Left ventricle myocardium superior (tissue), 1 donor: ENCODE data around the gene TAF4. TPM values are rescaled to one million over a fixed set of nuclear protein-coding genes. Genes with fewer than 3 reads are reported as not detected.
"Not testable (repeated sequence)": the region's sequence is repeated elsewhere in the genome, so short reads cannot be mapped to it uniquely, and the experiment has no call there.

Source experiments
- ATAC-seq: fragments of 200-7000 bp; cut with Tn5 transposase; one replicate; pipeline ENCODE4 v1.9.1; 2020; ENCODE audit warnings: mild to moderate bottlenecking, moderate library complexity
- DNase-seq: peaks from one replicate; pipeline ENCODE4 v3.0.0-alpha.2; 2020
- intact Hi-C: fragments of 100-400 bp; cut with micrococcal nuclease; formaldehyde crosslinking; loops from one replicate; pipeline ENCODE4 v1.11.0; 2022
- long read RNA-seq: library from polyadenylated mRNA; unstranded; transcript quantifications from one replicate; pipeline ENCODE4 v2.0.0, GENCODE V29; 2021
- total RNA-seq: library from RNA; stranded (reverse); fragmentation: NEBNext Ultra II Directional; extraction: Animal tissue kit (Norgen Biotek cat#: 25700); gene quantifications from one replicate; pipeline ENCODE4 v1.2.1, GENCODE V29; 2021
- donor health status: DM: no; HTN: yes; CAD: no; lungs with severe emphysema.

The TAF4 gene
- total RNA-seq = 11.2 TPM
- long read RNA-seq, full-length matches to known transcripts = 2 of 5 reads
- long read RNA-seq, partial matches to known transcripts = 3 of 5 reads
- long read RNA-seq, other reads (novel, unspliced or antisense) = 0 of 5 reads

DNA sequence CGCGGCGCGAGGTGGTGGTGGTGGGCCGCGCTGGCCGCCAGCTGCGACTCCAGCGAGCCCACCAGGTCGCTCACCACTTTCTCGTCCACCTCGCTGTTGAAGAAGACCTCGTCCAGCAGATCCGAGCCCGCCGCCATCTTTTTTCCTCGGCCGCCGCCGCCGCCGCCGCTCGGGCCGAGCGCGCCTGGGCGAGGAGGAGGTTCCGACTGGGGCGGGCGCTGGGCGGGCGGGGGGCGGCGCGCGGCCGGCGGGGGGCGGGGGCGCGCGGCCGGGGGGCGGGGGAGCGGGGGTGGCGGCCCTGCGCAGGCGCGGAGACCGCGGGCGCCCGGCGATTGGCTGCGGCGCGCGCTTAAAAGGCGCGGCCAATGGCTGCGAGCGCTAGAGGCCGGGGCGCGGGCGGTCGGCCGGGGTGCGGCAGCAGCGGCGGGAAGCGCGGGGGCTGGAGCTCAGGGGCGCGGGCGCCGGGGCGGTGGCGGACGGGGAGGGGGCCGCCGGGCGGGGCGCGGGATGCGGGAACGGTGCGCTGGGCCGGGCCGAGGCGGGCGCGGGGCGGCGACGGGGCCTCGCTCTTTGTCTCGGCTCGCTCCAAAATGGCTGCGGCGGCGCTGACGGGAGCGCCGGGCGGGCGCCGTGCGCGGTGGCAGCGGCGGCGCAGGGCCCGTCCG is at the start of gene TAF4:
TSS of gene TAF4 (minus strand) at position 208 of the 665 bp plus-strand sequence. CDS start at position 137, 71 bp downstream.
- ATAC-seq = peak; percentile 65
- DNase-seq = peak; percentile 87
- intact Hi-C loops = loop anchor here (10.0 kb wide), 1 partner anchor 59 kb away; the partner anchor contains the start of gene LSM14B

DNA sequence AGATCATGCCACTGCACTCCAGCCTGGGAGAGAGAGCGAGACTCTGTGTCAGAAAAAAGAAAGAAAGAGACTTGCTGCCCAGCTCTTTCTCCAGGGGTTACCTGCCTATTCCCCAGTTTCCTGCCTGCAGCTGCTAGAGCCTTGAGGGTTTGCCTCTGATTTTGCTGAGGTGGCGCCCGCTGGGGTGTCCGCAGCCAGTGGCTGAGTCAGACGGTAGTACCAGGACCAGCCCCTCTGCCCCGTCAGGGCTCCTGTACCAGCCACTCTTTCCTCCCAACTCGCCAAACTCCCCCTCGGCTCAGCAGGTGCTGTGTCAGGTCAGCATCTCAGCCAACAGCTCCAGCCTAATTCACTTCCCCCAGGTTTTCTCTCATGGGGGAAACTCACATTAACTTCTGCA is 49.2 kb upstream of the TAF4 start:
- DNase-seq (no peak), ATAC-seq (no peak)
- intact Hi-C loops = no loop called here

DNA sequence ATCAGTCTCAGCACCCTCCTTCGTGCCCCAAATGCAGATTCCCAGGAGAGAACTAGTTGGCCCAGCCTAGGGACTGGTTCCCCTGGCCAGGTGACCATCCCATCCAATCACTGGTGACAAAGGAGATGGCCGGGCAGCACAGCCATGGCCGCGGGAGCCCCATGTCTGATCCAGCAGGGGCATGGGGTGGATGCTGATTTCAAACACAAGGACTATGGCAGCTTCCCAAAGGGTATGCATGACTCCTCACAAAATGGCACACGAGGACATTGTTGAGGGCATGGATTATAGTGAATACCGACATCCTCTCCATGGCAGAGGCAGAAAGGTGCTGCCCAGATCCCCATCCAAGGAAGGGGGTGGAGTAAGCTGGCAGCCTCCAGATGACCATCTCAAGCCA is 46.7 kb upstream of the TAF4 start:
- no peak for DNase-seq
- ATAC-seq = no peak
- intact Hi-C loops = no loop called here

DNA sequence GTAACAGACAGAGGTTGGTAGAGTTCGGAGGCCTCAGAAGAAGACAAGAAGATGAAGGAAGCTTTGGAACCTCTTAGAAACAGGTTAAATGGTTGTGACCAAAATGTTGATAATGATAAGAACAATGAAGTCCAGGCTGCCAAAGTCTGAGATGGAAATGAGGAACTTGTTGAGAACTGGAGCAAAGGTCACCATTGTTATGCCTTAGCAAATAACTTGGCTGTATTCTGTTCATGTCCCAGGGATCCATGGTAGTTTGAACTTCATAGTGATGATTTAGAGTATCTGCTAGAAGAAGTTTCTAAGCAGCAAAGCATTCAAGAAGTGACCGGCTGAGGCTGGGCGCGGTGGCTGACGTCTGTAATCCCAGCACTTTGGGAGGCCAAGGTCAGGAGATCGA is 45.5 kb upstream of the TAF4 start:
- ATAC-seq (no peak), DNase-seq (no peak)
- intact Hi-C loops = no loop called here

DNA sequence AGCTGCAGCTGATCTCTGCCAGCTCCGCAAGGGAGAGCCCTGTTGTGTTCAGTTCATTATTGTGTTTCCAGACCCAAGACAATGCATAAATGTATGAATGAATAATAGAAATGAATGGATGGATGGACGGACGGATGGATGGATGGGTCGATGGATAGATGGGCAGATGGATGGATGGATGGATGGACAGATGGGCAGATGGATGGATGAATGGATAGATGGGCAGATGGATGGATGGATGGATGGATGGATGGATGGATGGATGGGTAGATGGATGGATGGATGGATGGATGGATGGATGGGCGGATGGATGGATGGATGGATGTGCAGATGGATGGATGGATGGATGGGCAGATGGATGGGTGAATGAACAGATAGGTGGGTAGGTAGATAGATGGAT is 39.9 kb upstream of the TAF4 start:
- intact Hi-C loops = no loop called here
- DNase-seq (no peak), ATAC-seq (no peak)

DNA sequence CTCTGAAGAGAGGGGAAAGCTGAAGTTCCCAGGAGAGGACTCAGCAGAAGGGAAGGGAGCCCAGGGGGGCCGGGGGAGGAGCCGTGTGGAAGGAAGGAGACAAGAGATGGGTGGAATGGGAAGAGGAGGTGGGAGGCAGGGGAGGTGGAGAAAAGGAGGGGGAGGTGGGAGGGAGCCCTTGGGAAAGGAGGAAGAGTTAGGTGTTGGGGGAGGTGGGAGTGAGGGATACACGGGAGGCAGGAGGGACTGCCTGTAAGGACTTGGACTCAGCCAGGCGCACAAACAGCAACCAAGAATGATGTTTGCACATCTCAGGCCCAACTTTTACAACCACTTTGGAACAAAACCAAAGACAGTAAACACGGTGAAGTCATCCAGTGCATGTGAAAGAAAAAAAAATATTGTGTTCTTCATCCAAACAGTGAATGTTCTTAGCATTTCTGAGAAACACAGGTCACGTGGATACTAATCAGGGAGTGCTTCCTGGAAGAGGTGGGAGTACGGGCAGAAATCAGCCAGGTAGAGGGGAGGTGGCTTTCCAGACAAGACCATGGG is 39.2 kb upstream of the TAF4 start:
- no peak for ATAC-seq

DNA sequence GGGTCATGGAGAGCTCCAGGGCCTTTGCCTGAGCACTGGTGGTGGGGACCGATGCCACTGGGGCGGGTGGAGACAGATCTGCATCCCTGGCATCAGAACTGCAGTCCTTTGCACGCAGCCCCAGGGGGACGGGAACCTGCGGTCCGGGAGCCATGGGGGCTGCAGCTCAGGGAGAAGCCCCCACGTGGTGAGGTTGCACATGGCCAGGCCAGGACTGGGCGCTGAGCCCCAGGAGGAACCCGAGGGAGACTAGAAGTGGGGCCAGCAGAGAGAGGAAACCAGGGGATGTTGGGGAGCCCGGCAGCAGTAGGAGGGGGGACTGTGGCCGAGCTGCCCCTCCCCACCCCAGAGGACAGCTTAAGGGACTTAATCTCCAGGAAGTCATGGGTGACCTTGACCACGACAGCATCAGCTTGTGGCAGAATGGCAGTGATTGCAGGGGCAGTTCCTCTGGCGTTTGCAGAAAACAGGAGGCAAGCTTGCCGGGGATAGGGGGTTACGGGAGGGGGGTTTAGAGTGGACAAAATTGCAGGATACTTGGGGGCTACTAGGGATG is 38.6 kb upstream of the TAF4 start:
- ATAC-seq (no peak), DNase-seq (no peak)
- intact Hi-C loops = no loop called here

More for the DNA sequence above, 39.2 kb upstream of the TAF4 start:
- DNase-seq = no peak
- intact Hi-C loops = no loop called here

- DNase-seq (no peak), ATAC-seq (no peak)
- intact Hi-C loops = no loop called here
Observed at GRCh38 chr20:62103508-62104233, 38.0 kb upstream of the TAF4 start.

DNA sequence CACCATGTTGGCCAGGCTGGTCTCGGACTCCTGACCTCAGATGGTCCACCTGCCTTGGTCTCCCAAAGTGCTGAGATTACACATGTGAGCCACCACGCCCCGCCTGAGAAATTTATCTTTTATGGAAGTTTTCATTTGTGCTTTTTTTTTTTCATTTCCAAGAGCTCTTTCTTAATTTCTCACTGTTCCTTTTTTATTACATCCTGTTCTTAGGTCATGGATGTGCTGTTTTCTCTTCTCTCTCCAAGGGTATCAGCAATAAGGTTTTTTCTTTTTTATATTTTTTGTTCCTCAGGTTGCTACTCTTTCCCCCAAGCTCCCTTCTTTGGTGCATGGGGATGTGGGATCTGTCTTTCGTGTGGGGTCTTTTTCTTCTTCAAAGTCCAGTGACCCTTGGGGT is 35.4 kb upstream of the TAF4 start:
- no peak for ATAC-seq
- intact Hi-C loops = no loop called here
- DNase-seq = no peak

DNA sequence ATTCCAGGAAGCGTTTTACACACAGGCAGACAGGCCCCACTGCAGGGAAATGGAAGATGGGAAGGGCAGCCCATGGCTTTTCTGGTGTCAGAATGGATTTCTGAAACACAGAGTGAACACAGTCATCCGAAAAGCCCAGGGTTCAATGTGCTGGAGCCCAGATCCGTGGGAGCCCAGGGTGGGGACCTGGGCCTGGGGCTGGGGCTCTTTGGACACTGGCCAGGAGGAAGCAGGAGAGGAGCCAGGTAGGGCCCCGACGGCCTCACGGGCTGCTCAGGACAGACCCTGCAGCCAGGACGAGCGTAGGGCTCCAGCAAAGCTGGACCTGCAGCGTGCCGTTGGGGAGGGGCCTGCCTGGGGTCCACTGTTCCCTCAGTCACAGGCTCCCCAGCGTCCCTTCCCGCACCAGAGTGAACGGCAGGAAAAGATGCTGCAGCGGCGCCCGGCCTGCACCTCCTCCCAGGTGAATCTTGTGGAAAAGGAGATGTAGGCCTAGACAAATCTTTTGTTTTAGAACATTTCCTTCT is 32.3 kb upstream of the TAF4 start:
- intact Hi-C loops = no loop called here
- DNase-seq = no peak
- ATAC-seq = no peak

GRCh38 chr20:62096421-62097380 is 31.0 kb upstream of the TAF4 start:
- ATAC-seq (no peak), DNase-seq (no peak)
- intact Hi-C loops = no loop called here

- ATAC-seq (no peak), DNase-seq (no peak)
- intact Hi-C loops = no loop called here
Observed at GRCh38 chr20:62089393-62089792, 23.7 kb upstream of the TAF4 start.

- ATAC-seq = no peak
- DNase-seq = no peak
- intact Hi-C loops = no loop called here
Observed at GRCh38 chr20:62088258-62089127, 22.8 kb upstream of the TAF4 start.

DNA sequence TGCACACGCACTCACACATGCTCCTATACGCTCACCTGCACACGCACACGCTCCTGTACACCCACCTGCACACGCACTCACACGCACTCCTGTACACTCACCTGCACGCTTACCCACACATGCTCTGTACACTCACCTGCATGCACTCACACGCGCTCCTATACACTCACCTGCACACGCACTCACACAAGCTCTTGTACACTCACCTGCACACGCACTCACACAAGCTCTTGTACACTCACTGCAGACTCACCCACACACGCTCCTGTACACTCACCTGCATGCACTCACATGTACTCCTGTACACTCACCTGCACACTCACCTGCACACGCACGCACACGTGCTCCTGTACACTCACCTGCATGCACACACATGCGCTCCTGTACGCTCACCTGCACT is 22.0 kb upstream of the TAF4 start:
- ATAC-seq (no peak), DNase-seq (no peak)
- intact Hi-C loops = no loop called here

- intact Hi-C loops = no loop called here
- ATAC-seq (no peak), DNase-seq (no peak)
Observed at GRCh38 chr20:62087227-62087626, 21.5 kb upstream of the TAF4 start.

- intact Hi-C loops = no loop called here
- DNase-seq (no peak), ATAC-seq (no peak)
Observed at GRCh38 chr20:62085206-62085605, 19.5 kb upstream of the TAF4 start.

DNA sequence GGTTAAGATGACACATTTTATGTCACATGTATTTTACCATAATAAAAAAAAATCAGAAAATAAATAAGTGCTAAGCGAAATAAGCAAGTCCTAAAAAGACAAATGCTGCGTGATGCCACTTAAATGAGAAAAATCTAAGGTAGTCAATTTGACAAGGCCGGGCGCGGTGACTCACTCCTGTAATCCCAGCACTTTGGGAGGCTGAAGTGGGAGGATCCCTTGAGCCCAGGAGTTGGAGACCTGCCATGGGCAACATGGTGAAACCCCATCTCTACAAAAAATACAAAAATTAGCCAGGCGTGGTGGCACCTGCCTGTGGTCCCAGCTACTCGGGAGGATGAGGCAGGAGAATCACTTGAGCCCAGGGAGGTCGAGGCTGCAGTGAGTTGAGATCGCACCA is 18.5 kb upstream of the TAF4 start:
- intact Hi-C loops, ATAC-seq, DNase-seq: not testable (repeated sequence)

- ATAC-seq (no peak), DNase-seq (no peak)
- intact Hi-C loops = no loop called here
Observed at GRCh38 chr20:62083312-62083711, 17.6 kb upstream of the TAF4 start.
